GM12873 (cell line): ENCODE data around the gene CCDC15.

ENCODE experiments used
- CTCF ChIP-seq: IDR thresholded peaks from 2 replicates; pipeline ENCODE4 v1.5.1; 2012; ENCODE audit warnings: low read depth, mild to moderate bottlenecking, moderate library complexity, low read length, control low read depth; ENCODE audit not compliant: insufficient read depth; ENCODE audit errors: missing control alignments

The CCDC15 gene

GRCh38 chr11:124954590-124954955 lies 571 bp downstream of the CCDC15 start:
- TF ChIP-seq CTCF: no peak

- no peak for TF ChIP-seq CTCF
Measured at GRCh38 chr11:124955035-124955434, 1.0 kb downstream of the CCDC15 start.

GRCh38 chr11:124961972-124962609 lies 8.1 kb downstream of the CCDC15 start:
- TF ChIP-seq CTCF: peak; percentile 65

- peak; percentile 5 for TF ChIP-seq CTCF
Measured at GRCh38 chr11:124970925-124971324, 16.9 kb downstream of the CCDC15 start.

GRCh38 chr11:124971810-124972209 lies 17.8 kb downstream of the CCDC15 start:
- no peak for TF ChIP-seq CTCF

GRCh38 chr11:124976531-124976930 lies 22.5 kb downstream of the CCDC15 start:
- TF ChIP-seq CTCF: no peak

GRCh38 chr11:124977006-124977405 lies 23.0 kb downstream of the CCDC15 start:
- no peak for TF ChIP-seq CTCF
